Thyroid gland (tissue), 4 donors: ENCODE data around the gene GID4.

Experiments used
- CTCF ChIP-seq, 6 experiments: fragments of 200-600 bp in 3 of 6; fragments of 450-650 bp in 3 of 6; sonication (generic) in 3 of 6; IDR thresholded peaks; one replicate each; pipeline ENCODE4 v1.5.1; 2016 to 2019; ENCODE audit warnings: antibody characterized with exemption in 6 of 6, mild to moderate bottlenecking in 2 of 6, inconsistent platforms in 1 of 6, moderate library complexity in 1 of 6
- POLR2A ChIP-seq, 2 donors: fragments of 450-650 bp; IDR thresholded peaks; one replicate each; pipeline ENCODE4 v1.6.1; 2017; ENCODE audit warnings: antibody characterized with exemption in 2 of 2, mild to moderate bottlenecking in 2 of 2, moderate library complexity in 1 of 2

- TF ChIP-seq POLR2A (IDR thresholded peaks at IDR 0.05): no peak
- no peak for TF ChIP-seq CTCF (IDR thresholded peaks at IDR 0.05)
Measured at GRCh38 chr17:18107971-18108370, 68.8 kb downstream of the GID4 start.
